Neural crest cell (in vitro differentiated cells): ENCODE data around the gene CDK17. TPM values are rescaled to one million over a fixed set of nuclear protein-coding genes. Genes with fewer than 3 reads are reported as not detected.

Experiments used
- DNase-seq: peaks from one replicate; pipeline ENCODE4 v3.0.0; 2021; ENCODE audit warnings: low read depth, mixed read lengths, low spot score
- H3K27ac Mint-ChIP-seq: one replicate; pipeline ENCODE4 v1.8.0; 2021; ENCODE audit warnings: mild to moderate bottlenecking, mixed read lengths; ENCODE audit not compliant: unreplicated experiment
- H3K27me3 Mint-ChIP-seq: 2 replicates; pipeline ENCODE4 v1.8.0; 2021; ENCODE audit warnings: low read depth, mild to moderate bottlenecking, mixed read lengths
- H3K36me3 Mint-ChIP-seq: 2 replicates; pipeline ENCODE4 v1.8.0; 2021; ENCODE audit warnings: low read depth, mild to moderate bottlenecking, mixed read lengths
- H3K4me1 Mint-ChIP-seq: 2 replicates; pipeline ENCODE4 v1.8.0; 2021; ENCODE audit warnings: mixed read lengths
- H3K4me3 Mint-ChIP-seq: one replicate; pipeline ENCODE4 v1.8.0; 2021; ENCODE audit warnings: mild to moderate bottlenecking, mixed read lengths
- H3K9me3 Mint-ChIP-seq: 2 replicates; pipeline ENCODE4 v1.8.0; 2021; ENCODE audit warnings: mixed read lengths
- total RNA-seq: library from RNA; stranded (reverse); gene quantifications from 2 replicates; pipeline ENCODE4 v1.2.1, GENCODE V29; 2021
- TF ChIP-seq, protein P1 (sequence below): fragments of 200-600 bp; sonication (generic); conservative IDR thresholded peaks from 2 replicates; pipeline ENCODE4 v1.5.0; 2021; ENCODE audit warnings: antibody characterized with exemption, mild to moderate bottlenecking

Gene CDK17
- total RNA-seq, 1 donor from 2014 or later, result 33.4 TPM

DNA sequence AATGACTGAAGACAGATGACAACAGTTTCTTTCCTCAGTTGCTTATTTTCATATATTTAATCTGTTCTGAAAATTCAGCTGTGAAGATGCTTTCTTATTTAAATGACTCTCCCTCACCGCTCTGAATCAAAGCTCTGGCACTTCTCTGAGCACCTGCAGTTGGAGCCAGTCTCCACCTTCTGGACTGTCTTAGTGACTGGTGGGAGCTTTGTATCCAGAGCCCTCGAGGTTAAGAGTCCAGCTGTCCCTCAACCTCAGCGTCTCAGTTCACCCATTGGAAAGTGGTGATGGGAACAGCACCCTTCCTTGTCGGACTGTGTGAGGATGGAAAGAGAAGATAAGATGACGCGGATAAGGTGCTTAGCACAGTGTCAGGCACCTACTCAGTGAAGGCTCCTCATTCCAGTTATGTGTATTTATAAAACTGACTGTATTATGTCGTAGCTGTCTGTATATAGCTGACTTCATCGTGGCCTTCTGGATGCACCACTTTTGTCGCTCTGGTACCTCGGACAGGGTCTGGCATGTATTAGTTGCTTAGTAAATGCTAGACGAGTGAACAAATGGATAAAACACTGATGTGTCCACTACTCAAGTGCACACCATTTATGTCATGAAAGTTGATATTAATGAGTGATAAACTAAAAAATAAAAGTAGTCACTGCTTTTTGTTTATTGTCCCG, 171.5 kb downstream of the CDK17 start:
- no peak overlapping the region for H3K4me3 Mint-ChIP-seq
- no peaks in the 10 kb centered on the region for H3K27me3 Mint-ChIP-seq
- H3K9me3 Mint-ChIP-seq, result no peaks in the 10 kb centered on the region
- TF ChIP-seq, protein P1, sequence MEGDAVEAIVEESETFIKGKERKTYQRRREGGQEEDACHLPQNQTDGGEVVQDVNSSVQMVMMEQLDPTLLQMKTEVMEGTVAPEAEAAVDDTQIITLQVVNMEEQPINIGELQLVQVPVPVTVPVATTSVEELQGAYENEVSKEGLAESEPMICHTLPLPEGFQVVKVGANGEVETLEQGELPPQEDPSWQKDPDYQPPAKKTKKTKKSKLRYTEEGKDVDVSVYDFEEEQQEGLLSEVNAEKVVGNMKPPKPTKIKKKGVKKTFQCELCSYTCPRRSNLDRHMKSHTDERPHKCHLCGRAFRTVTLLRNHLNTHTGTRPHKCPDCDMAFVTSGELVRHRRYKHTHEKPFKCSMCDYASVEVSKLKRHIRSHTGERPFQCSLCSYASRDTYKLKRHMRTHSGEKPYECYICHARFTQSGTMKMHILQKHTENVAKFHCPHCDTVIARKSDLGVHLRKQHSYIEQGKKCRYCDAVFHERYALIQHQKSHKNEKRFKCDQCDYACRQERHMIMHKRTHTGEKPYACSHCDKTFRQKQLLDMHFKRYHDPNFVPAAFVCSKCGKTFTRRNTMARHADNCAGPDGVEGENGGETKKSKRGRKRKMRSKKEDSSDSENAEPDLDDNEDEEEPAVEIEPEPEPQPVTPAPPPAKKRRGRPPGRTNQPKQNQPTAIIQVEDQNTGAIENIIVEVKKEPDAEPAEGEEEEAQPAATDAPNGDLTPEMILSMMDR, result no peak
- peaks cover 2% of the 10 kb centered on the region for H3K36me3 Mint-ChIP-seq
- H3K27ac Mint-ChIP-seq, result no peak overlapping the region
- DNase-seq, result no peak
- H3K4me1 Mint-ChIP-seq, result peaks cover 4% of the 10 kb centered on the region

Other genes with a start within 250 kb of the CDK17 start
- gene ELK3, start 206.1 kb downstream of the CDK17 start, total RNA-seq, result 19.0 and 24.3 TPM in 2 replicates
- gene CFAP54, start 89.1 kb upstream of the CDK17 start, total RNA-seq, result 1.5 and 3.1 TPM in 2 replicates